ENCODE results near the gene MGST2.

GRCh38 chr4:139704915-139705485 is 39.4 kb downstream of the MGST2 start:
- TF ChIP-seq POLR2AphosphoS5 (IDR thresholded peaks at IDR 0.05; ENCODE audit: borderline replicate concordance, low read depth, low read length) (no peak), FOXP2 (optimal IDR thresholded peaks at IDR 0.05; ENCODE audit: control extremely low read depth, extremely low read length, insufficient read depth) (no peak)
